GM13977 (cell line): ENCODE results near the gene CNST.

ENCODE experiments used
- DNase-seq: peaks from one replicate; pipeline ENCODE4 v3.0.0; 2012; ENCODE audit warnings: low spot score
- CTCF ChIP-seq: IDR thresholded peaks from 2 replicates; pipeline ENCODE4 v1.5.1; 2012; ENCODE audit warnings: mild to moderate bottlenecking, control low read depth; ENCODE audit not compliant: insufficient read depth; ENCODE audit errors: extremely low read depth, missing control alignments
- in situ Hi-C: fragments of 300-500 bp; cut with MboI; formaldehyde crosslinking; loops from one replicate; pipeline ENCODE4 v1.12.0; 2022; ENCODE audit warnings: low sequenced_read_pairs, low pct_unique_long_range_greater_than_20kb, mixed read lengths, inconsistent platforms; ENCODE audit not compliant: unreplicated experiment

Gene CNST

GRCh38 chr1:246647113-246647512 lies 80.9 kb downstream of the CNST start:
- TF ChIP-seq CTCF: no peak
- in situ Hi-C loops: no loop called here
- DNase-seq: no peak

- in situ Hi-C loops: no loop called here
- no peak for TF ChIP-seq CTCF
- DNase-seq: no peak
Measured at GRCh38 chr1:246647513-246647912, 81.3 kb downstream of the CNST start.

- in situ Hi-C loops: no loop called here
- DNase-seq: no peak
- TF ChIP-seq CTCF: no peak
Measured at GRCh38 chr1:246651012-246651695, 84.9 kb downstream of the CNST start.

- in situ Hi-C loops: no loop called here
- TF ChIP-seq CTCF: no peak
- no peak for DNase-seq
Measured at GRCh38 chr1:246658567-246658966, 92.3 kb downstream of the CNST start.

- no peak for TF ChIP-seq CTCF
- DNase-seq: peak; percentile 51
- in situ Hi-C loops: no loop called here
Measured at GRCh38 chr1:246659594-246660140, 93.4 kb downstream of the CNST start.

GRCh38 chr1:246661451-246661850 lies 95.2 kb downstream of the CNST start:
- no peak for DNase-seq
- in situ Hi-C loops: no loop called here
- no peak for TF ChIP-seq CTCF
